K562 (cell line): ENCODE results near the gene EFHC1. TPM values are rescaled to one million over a fixed set of nuclear protein-coding genes. Genes with fewer than 3 reads are reported as not detected.

Experiments used
- C11orf30 ChIP-seq: fragments of 450-650 bp; IDR thresholded peaks from 2 replicates; pipeline ENCODE4 v1.6.1; 2016; ENCODE audit warnings: low read depth, mild to moderate bottlenecking
- FOXK2 ChIP-seq, 2 experiments: fragments of 450-650 bp; IDR thresholded peaks in 1 of 2; conservative IDR thresholded peaks in 1 of 2; 2 replicates each; pipeline ENCODE4 v1.6.1; 2016; ENCODE audit warnings: low read depth in 2 of 2, mild to moderate bottlenecking in 1 of 2
- HNRNPH1 ChIP-seq: fragments of 200-400 bp; formaldehyde crosslinking; optimal IDR thresholded peaks from 2 replicates; pipeline ENCODE3; 2017; ENCODE audit warnings: low read depth, mild to moderate bottlenecking, low read length, moderate library complexity
- MTF1 ChIP-seq: fragments of 250-450 bp; sonication (Bioruptor Pico); IDR thresholded peaks from 2 replicates; pipeline ENCODE4 v1.9.0; 2021; ENCODE audit warnings: moderate library complexity, mild to moderate bottlenecking, inconsistent platforms, borderline replicate concordance
- NCOA4 ChIP-seq: fragments of 450-650 bp; IDR thresholded peaks from 2 replicates; pipeline ENCODE4 v1.6.1; 2018; ENCODE audit warnings: mild to moderate bottlenecking; ENCODE audit not compliant: partially characterized antibody
- NELFE ChIP-seq: IDR thresholded peaks from 2 replicates; pipeline ENCODE4 v1.6.1; 2011; ENCODE audit warnings: mild to moderate bottlenecking; ENCODE audit not compliant: insufficient read depth, insufficient read length
- PURB ChIP-seq: sonication (generic); formaldehyde crosslinking; IDR thresholded peaks from 2 replicates; pipeline ENCODE4 v1.9.0; 2021; ENCODE audit warnings: low read depth, mild to moderate bottlenecking, missing genetic modification reagents
- SIRT6 ChIP-seq: IDR thresholded peaks from one replicate; pipeline ENCODE4 v1.6.1; 2012; ENCODE audit warnings: low read depth, mild to moderate bottlenecking, control low read depth, inconsistent platforms, low read length, moderate library complexity
- ZBTB40 ChIP-seq, 2 experiments: fragments of 450-650 bp in 1 of 2; sonication (generic) in 1 of 2; formaldehyde crosslinking in 1 of 2; IDR thresholded peaks; 2 replicates each; pipeline versions ENCODE4 v1.7.1 to v1.9.0; 2016 to 2022; ENCODE audit warnings: inconsistent platforms in 1 of 2, mild to moderate bottlenecking in 1 of 2, missing genetic modification reagents in 1 of 2
- ZC3H4 ChIP-seq: sonication (generic); formaldehyde crosslinking; IDR thresholded peaks from 2 replicates; pipeline ENCODE4 v1.9.0; 2021; ENCODE audit warnings: missing genetic modification reagents, borderline replicate concordance
- ZNF384 ChIP-seq: IDR thresholded peaks from 2 replicates; pipeline ENCODE4 v1.6.1; 2012; ENCODE audit warnings: low read depth, low read length, improper control_type of control experiment
- ZNF395 ChIP-seq: fragments of 200-800 bp; sonication (Bioruptor generic); IDR thresholded peaks from 2 replicates; pipeline ENCODE4 v1.6.1; 2017; ENCODE audit warnings: missing genetic modification characterization, missing compliant biosample characterization
- ZNF551 ChIP-seq: fragments of 250-450 bp; sonication (Bioruptor Pico); IDR thresholded peaks from 2 replicates; pipeline ENCODE4 v1.5.0; 2021; ENCODE audit warnings: mild to moderate bottlenecking, moderate library complexity
- polyA plus RNA-seq, 8 experiments: library from polyadenylated mRNA; depleted of rRNA in 4 of 8; stranded (reverse) in 5 of 8; unstranded in 3 of 8; fragments of >200 nt; fragmentation: Nextera tagmentation in 2 of 8; fragmentation: Illumina TruSeq in 1 of 8; extraction: Ambion mirVana in 2 of 8; extraction: Trizol in 1 of 8; gene quantifications; 2 replicates each; pipeline versions ENCODE4 v1.2.1 to v1.2.3, GENCODE V29; 2011 to 2014; ENCODE audit warnings: inconsistent platforms in 1 of 8, missing spikeins in 1 of 8
- total RNA-seq, 7 experiments: library from RNA; depleted of rRNA in 6 of 7; stranded (reverse); fragments of >200 nt in 6 of 7; fragmentation: Illumina TruSeq in 2 of 7; extraction: Trizol in 2 of 7; gene quantifications; 2 replicates each; pipeline versions ENCODE4 v1.2.1 to v1.2.3, GENCODE V29; 2011 to 2021; ENCODE audit warnings: low replicate concordance in 1 of 7
- TF ChIP-seq, protein P1 (sequence below), 2 experiments: fragments of 200-800 bp in 1 of 2; sonication (Bioruptor generic) in 1 of 2; sonication (generic) in 1 of 2; formaldehyde crosslinking in 1 of 2; IDR thresholded peaks in 1 of 2; conservative IDR thresholded peaks in 1 of 2; 2 replicates each; pipeline versions ENCODE4 v1.5.0 to v1.6.1; 2016 to 2020; ENCODE audit warnings: missing compliant biosample characterization in 1 of 2, missing genetic modification characterization in 1 of 2, missing genetic modification reagents in 1 of 2

EFHC1 gene
- total and polyA plus RNA-seq, 9 of the 15 experiments (the other 6 are each of a cell fraction or from before 2014, with no cell fraction given) = 9.5 to 31.0 (median 14.9) TPM

DNA sequence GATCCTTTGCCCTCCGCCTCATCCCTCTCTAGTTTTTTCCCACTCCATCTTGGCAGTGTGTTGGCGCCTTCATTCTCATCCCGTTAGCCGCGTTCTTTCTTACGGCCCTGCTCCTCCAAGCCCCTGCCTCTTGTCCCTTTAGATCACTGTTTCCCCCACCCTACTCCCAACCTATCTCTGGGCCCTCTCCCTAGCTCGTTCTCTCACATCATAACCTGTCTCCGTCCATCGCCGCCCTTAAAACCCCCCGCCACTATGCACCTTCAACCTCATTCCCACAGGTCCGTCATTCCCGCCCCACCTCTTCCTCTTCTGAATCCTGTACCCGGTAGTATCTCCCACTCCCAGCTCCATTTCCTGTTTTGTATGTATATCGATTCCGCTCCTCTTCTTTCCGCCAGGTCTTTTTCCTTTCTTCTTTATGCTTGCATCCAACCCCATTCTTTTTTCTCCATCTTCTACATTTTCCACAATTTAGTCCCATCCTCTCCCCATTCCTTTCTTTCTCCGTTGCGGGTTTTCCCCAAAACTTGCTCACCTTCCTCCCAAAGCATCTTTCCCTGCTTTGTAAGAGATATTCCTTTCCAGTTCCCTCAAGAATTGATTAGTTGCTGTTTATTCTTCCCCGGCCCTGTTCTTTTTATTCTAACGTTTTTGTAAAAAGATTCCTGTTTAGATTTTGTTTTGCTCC, 671 bp downstream of the EFHC1 start (continued):
- peak; percentile 80 for TF ChIP-seq ZBTB40 (IDR thresholded peaks at IDR 0.05)
- TF ChIP-seq ZBTB40 (CRISPR knock-in tag; IDR thresholded peaks at IDR 0.05) = no peak
- TF ChIP-seq HNRNPH1 = no peak
- 0 out of 4 replicates have a peak, but pooled peaks of 1 of the 2 experiments have one; percentile 13 for TF ChIP-seq FOXK2 (conservative IDR thresholded peaks at IDR 0.05 in 1 of 2, IDR thresholded peaks at IDR 0.05 in 1 of 2; ENCODE audit: low read depth in 2 of 2)
- TF ChIP-seq, protein P1, sequence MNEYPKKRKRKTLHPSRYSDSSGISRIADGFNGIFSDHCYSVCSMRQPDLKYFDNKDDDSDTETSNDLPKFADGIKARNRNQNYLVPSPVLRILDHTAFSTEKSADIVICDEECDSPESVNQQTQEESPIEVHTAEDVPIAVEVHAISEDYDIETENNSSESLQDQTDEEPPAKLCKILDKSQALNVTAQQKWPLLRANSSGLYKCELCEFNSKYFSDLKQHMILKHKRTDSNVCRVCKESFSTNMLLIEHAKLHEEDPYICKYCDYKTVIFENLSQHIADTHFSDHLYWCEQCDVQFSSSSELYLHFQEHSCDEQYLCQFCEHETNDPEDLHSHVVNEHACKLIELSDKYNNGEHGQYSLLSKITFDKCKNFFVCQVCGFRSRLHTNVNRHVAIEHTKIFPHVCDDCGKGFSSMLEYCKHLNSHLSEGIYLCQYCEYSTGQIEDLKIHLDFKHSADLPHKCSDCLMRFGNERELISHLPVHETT (CRISPR knock-in tag; conservative IDR thresholded peaks at IDR 0.05 in 1 of 2, IDR thresholded peaks at IDR 0.05 in 1 of 2) = 0 out of 4 replicates have a peak, but pooled peaks of 1 of the 2 experiments have one; percentile 6
- no peak for TF ChIP-seq ZNF395 (CRISPR knock-in tag)
- no peak for TF ChIP-seq C11orf30
- peak; percentile 83; the same call in 1 of the 2 replicates for TF ChIP-seq ZC3H4 (CRISPR knock-in tag)
- no peak for TF ChIP-seq PURB (CRISPR knock-in tag)
- TF ChIP-seq SIRT6 = no peak
- no peak for TF ChIP-seq NCOA4
- TF ChIP-seq ZNF384 = no peak
- TF ChIP-seq MTF1 (CRISPR knock-in tag) = no peak
- TF ChIP-seq ZNF551 = no peak
- TF ChIP-seq NELFE = no peak
